Body of pancreas (tissue), 4 donors: ENCODE data around the gene MICAL1.
"Not testable (repeated sequence)": the region's sequence is repeated elsewhere in the genome, so short reads cannot be mapped to it uniquely, and the experiment has no call there.

Experiments used
- CTCF ChIP-seq, 7 experiments: fragments of 450-650 bp in 4 of 7; fragments of 200-600 bp in 3 of 7; sonication (generic) in 3 of 7; IDR thresholded peaks; one replicate each; pipeline ENCODE4 v1.5.1; 2016 to 2019; ENCODE audit warnings: antibody characterized with exemption in 7 of 7
- POLR2A ChIP-seq, 3 donors: fragments of 450-650 bp; IDR thresholded peaks; one replicate each; pipeline ENCODE4 v1.6.1; 2016; ENCODE audit warnings: antibody characterized with exemption in 3 of 3, mild to moderate bottlenecking in 2 of 3

- TF ChIP-seq CTCF, POLR2A (IDR thresholded peaks at IDR 0.05): not testable (repeated sequence)
These were observed 5.6 kb upstream of the MICAL1 start for GRCh38 chr6:109461205-109461604.
